Aorta (tissue), 5 donors: ENCODE results near the gene S1PR3. TPM values are rescaled to one million over a fixed set of nuclear protein-coding genes. Genes with fewer than 3 reads are reported as not detected.
A peak's percentile ranks its signal among the peaks of the same experiment; 100 is the strongest.

ENCODE experiments used
- ATAC-seq: fragments of 200-7000 bp; cut with Tn5 transposase; one replicate; pipeline ENCODE4 v1.9.1; 2022; ENCODE audit warnings: moderate library complexity; ENCODE audit not compliant: low FRiP score
- DNase-seq, 2 donors: peaks; one replicate each; pipeline ENCODE4 v3.0.0-alpha.2; 2020
- H3K27ac ChIP-seq, 2 donors: one replicate each; pipeline ENCODE4 v1.5.1; 2013; ENCODE audit warnings: low read length in 2 of 2, mild to moderate bottlenecking in 2 of 2, moderate library complexity in 2 of 2, control low read depth in 1 of 2, inconsistent platforms in 1 of 2, low read depth in 1 of 2
- H3K27me3 ChIP-seq, 2 donors: one replicate each; pipeline ENCODE4 v1.6.1; 2013; ENCODE audit warnings: control low read depth in 1 of 2, low read length in 1 of 2, mild to moderate bottlenecking in 1 of 2, moderate library complexity in 1 of 2; ENCODE audit not compliant: insufficient read depth in 2 of 2, control insufficient read depth in 1 of 2
- H3K36me3 ChIP-seq, 2 donors: one replicate each; pipeline ENCODE4 v1.6.1; 2013; ENCODE audit warnings: control low read depth in 1 of 2, low read length in 1 of 2, mild to moderate bottlenecking in 1 of 2; ENCODE audit not compliant: insufficient read depth in 2 of 2, control insufficient read depth in 1 of 2
- H3K4me1 ChIP-seq, 2 donors: one replicate each; pipeline ENCODE4 v1.6.1; 2013; ENCODE audit warnings: low read length in 2 of 2, control low read depth in 1 of 2, mild to moderate bottlenecking in 1 of 2, moderate library complexity in 1 of 2; ENCODE audit not compliant: insufficient read depth in 2 of 2, control insufficient read depth in 1 of 2
- H3K4me3 ChIP-seq, 2 donors: one replicate each; pipeline ENCODE4 v1.5.1; 2013; ENCODE audit warnings: low read length in 2 of 2, control low read depth in 1 of 2, mild to moderate bottlenecking in 1 of 2
- H3K9me3 ChIP-seq: one replicate; pipeline ENCODE4 v1.6.1; 2013; ENCODE audit warnings: mild to moderate bottlenecking, low read length; ENCODE audit not compliant: control insufficient read depth
- WGBS, 2 donors: extraction: QIAGEN DNeasy Blood & Tissue Kit; methylation state at CpG; one replicate each; pipeline ENCODE4 v1.1.7; 2013; 5-methylcytosine and 5-hydroxymethylcytosine counted together
- intact Hi-C, 2 donors: fragments of 100-400 bp; cut with DNase I; formaldehyde crosslinking; loops; one replicate each; pipeline versions ENCODE4 v1.14.2 to v1.15.0; 2022
- polyA plus RNA-seq, 2 donors: library from polyadenylated mRNA; stranded (reverse); fragments of 200-250 nt; gene quantifications; one replicate each; pipeline ENCODE4 v1.2.3, GENCODE V29; 2013
- total RNA-seq, 2 donors: library from RNA; stranded (reverse); fragmentation: NEBNext Ultra II Directional; extraction: Animal tissue kit (Norgen Biotek cat#: 25700); gene quantifications; one replicate each; pipeline ENCODE4 v1.2.1, GENCODE V29; 2021
- donor health status: healthy with polysubstance abuse.
- donor health status: Bipolar disorder and iron deficiency.
- donor health status: DM: no; HTN: no; CAD: no.
- donor health status: DM: no; HTN: no; CAD: no.
- donor health status: DM: yes; HTN: yes; CAD: no.

The S1PR3 gene
- total and polyA plus RNA-seq, 4 donors, result 31.1 to 139 (median 46.5) TPM

- DNase-seq, result no peak
- no peaks in the 10 kb centered on the region for H3K9me3 ChIP-seq
- intact Hi-C loops, result no loop called here
- no peak overlapping the region for H3K4me3 ChIP-seq
- no peaks in the 10 kb centered on the region for H3K4me1 ChIP-seq
- H3K27ac ChIP-seq, result no peak overlapping the region
- ATAC-seq, result no peak
- 76 to 84% methylated on average over 2 of the region's 2 CpGs for WGBS, 2 donors
- no peaks in the 10 kb centered on the region for H3K36me3 ChIP-seq
- H3K27me3 ChIP-seq, result no peaks in the 10 kb centered on the region
These were observed 5.7 kb upstream of the S1PR3 start for GRCh38 chr9:88985616-88986015.

DNA sequence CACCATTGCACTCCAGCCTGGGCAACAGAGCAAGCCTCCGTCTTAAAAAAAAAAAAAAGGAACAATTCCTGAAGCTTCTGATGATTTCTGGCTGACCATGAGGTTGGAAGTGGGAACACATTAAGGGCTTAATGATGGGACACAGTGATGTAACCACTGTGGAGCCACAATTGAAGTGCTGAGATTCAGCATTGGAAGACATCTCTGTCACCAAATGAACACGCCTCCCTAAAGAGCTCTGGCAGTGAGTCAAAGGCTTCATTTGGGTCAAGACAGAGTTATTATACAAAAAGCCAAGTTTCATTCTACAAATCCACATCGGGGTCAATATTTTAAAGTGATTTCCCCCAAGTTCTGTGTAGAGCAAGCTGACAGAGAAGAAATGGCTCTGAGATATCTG lies 4.5 kb upstream of the S1PR3 start:
- ATAC-seq (no peak), DNase-seq (no peak)
- intact Hi-C loops, result no loop called here
- Histone ChIP-seq H3K27me3 (no peaks in the 10 kb centered on the region), H3K27ac (no peak overlapping the region), H3K9me3 (no peaks in the 10 kb centered on the region), H3K4me3 (no peak overlapping the region), H3K36me3 (no peaks in the 10 kb centered on the region), H3K4me1 (no peaks in the 10 kb centered on the region)
- 87 to 92% methylated on average over 3 of the region's 3 CpGs for WGBS, 2 donors

DNA sequence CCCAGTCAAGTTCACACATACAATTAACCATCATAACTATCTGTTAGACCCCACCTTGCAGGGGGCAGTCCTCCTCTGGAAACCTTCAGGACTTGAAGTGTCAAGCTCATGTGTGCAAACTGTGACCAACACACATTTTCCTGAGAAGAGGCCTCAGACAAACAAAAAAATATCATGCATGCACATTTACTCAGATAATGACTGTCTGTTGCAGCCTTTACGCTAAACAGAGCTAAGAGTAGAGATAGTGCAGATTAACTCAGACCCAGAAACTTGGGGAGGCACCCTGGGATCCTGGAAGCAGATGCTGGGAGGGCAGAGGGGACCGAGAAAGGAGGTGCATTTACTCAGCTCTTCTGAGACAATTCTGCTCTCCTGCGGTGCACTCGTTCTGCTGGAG lies 3.6 kb upstream of the S1PR3 start:
- no peak for ATAC-seq
- Histone ChIP-seq H3K36me3 (no peaks in the 10 kb centered on the region), H3K4me1 (peaks cover 0 to 2% of the 10 kb centered on the region in 2 donors), H3K27me3 (no peaks in the 10 kb centered on the region), H3K27ac (no peak overlapping the region), H3K4me3 (no peak overlapping the region), H3K9me3 (no peaks in the 10 kb centered on the region)
- no peak for DNase-seq
- 80 to 93% methylated on average over 4 of the region's 4 CpGs for WGBS, 2 donors
- intact Hi-C loops, result no loop called here

- DNase-seq (no peak), ATAC-seq (no peak)
- 40 to 41% methylated on average over 7 of the region's 7 CpGs for WGBS, 2 donors
- Histone ChIP-seq H3K27me3 (no peaks in the 10 kb centered on the region), H3K36me3 (no peaks in the 10 kb centered on the region), H3K9me3 (no peaks in the 10 kb centered on the region), H3K27ac (no peak overlapping the region), H3K4me3 (no peak overlapping the region), H3K4me1 (peaks cover 0 to 2% of the 10 kb centered on the region in 2 donors)
- intact Hi-C loops, result no loop called here
These were observed 2.2 kb upstream of the S1PR3 start for GRCh38 chr9:88988796-88989641.

DNA sequence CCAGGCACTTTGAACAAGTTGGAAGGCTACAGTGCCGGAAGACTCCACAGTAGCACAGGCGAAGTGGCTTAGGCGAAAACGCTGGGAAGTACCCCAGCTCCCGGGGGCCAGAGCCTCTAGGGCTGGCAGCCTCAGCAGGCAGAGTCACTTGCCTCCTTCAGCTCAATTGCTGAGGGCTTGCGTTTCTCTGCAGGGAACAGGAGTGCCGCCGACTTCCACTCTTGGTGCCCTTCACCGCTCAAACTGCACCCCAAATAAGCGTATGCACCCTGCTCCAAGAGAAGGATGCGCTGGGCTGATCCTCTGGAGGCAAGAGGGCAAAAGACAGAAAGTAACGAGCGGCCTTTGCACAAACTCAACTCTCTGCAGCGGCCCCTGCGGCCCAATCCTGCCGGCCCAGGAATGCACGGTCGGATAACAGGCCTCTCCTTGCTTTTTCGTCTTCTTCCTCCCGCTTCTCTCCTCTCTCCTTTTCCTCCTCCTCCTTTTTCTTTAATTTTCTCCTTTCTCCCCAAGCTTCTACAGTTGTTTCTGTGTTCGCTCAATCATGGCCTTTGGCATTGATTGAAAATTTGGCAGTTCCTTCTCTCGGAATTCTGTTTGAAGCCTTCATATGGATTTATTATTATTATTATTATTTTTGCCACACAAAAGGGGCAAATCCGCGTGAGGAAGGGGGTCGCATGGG lies 1.1 kb upstream of the S1PR3 start:
- peaks cover 0 to 5% of the 10 kb centered on the region in 2 donors for H3K4me1 ChIP-seq
- no peaks in the 10 kb centered on the region for H3K9me3 ChIP-seq
- no peaks in the 10 kb centered on the region for H3K27me3 ChIP-seq
- intact Hi-C loops, result loop anchor here (5.0 to 10.0 kb wide), 4 partner anchors 213 to 335 kb away; no protein-coding TSS in a partner anchor
- DNase-seq, result no peak
- peaks cover 0 to 2% of the 10 kb centered on the region in 2 donors for H3K36me3 ChIP-seq
- no peak for ATAC-seq
- 87 to 89% methylated on average over 25 of the region's 25 CpGs for WGBS, 2 donors
- H3K4me3 ChIP-seq, result no peak overlapping the region
- no peak overlapping the region for H3K27ac ChIP-seq

- ATAC-seq, result peak; percentile 16
- H3K27me3 ChIP-seq, result no peaks in the 10 kb centered on the region
- H3K4me1 ChIP-seq, result peaks cover 0 to 5% of the 10 kb centered on the region in 2 donors
- WGBS, 2 donors, result 38 to 44% methylated on average over 18 to 21 of the region's 21 CpGs
- H3K36me3 ChIP-seq, result peaks cover 0 to 2% of the 10 kb centered on the region in 2 donors
- no peak overlapping the region for H3K27ac ChIP-seq
- no peaks in the 10 kb centered on the region for H3K9me3 ChIP-seq
- no peak for DNase-seq
- intact Hi-C loops, result loop anchor here (5.0 to 10.0 kb wide), 4 partner anchors 213 to 336 kb away; no protein-coding TSS in a partner anchor
- H3K4me3 ChIP-seq, result peak overlapping the region; percentile 94
These were observed 571 bp upstream of the S1PR3 start for GRCh38 chr9:88990729-88991065.

DNA sequence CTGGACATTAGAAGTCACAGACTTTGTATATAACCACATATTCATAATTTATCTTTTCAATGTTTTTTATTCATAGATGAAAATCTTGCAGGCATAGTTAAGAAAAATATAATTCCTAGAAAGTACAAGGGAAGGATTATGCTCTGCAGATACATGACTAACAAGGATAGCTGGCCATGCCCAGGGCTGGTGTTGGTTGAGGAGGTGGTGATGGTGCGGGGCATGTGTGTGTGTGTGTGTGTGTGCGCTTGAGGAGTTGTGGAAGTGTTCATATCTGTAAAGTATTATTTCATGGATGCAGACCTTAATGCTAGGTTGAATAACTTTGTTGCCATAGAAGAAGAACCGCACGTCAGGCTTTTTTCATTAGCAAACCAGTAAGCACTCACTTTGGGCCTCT lies 1.3 kb downstream of the S1PR3 start:
- Histone ChIP-seq H3K36me3 (peaks cover 0 to 10% of the 10 kb centered on the region in 2 donors), H3K27ac (peak overlapping the region in 1 of 2 donors; percentile 13), H3K9me3 (no peaks in the 10 kb centered on the region), H3K4me3 (peak overlapping the region; percentile 94), H3K4me1 (peaks cover 0 to 8% of the 10 kb centered on the region in 2 donors), H3K27me3 (no peaks in the 10 kb centered on the region)
- DNase-seq (no peak), ATAC-seq (no peak)
- whole genome bisulfite sequencing, 2 donors, result 68 to 79% methylated on average over 4 of the region's 4 CpGs
- intact Hi-C loops, result loop anchor here (5.0 to 10.0 kb wide), 4 partner anchors 215 to 338 kb away; no protein-coding TSS in a partner anchor

- H3K4me1 ChIP-seq, result peaks cover 0 to 8% of the 10 kb centered on the region in 2 donors
- H3K27me3 ChIP-seq, result no peaks in the 10 kb centered on the region
- ATAC-seq (no peak), DNase-seq (no peak)
- peak overlapping the region; percentile 94 for H3K4me3 ChIP-seq
- H3K36me3 ChIP-seq, result peaks cover 0 to 10% of the 10 kb centered on the region in 2 donors
- 2 to 6% methylated on average over 2 of the region's 2 CpGs for WGBS, 2 donors
- H3K9me3 ChIP-seq, result no peaks in the 10 kb centered on the region
- intact Hi-C loops, result loop anchor here (5.0 to 10.0 kb wide), 4 partner anchors 216 to 339 kb away; no protein-coding TSS in a partner anchor
- no peak overlapping the region for H3K27ac ChIP-seq
These were observed 2.1 kb downstream of the S1PR3 start for GRCh38 chr9:88993327-88993726.
